Right lobe of liver (tissue), 4 donors: ENCODE data around the gene ARL4D.

Experiments
- CTCF ChIP-seq, 4 donors: fragments of 200-600 bp in 3 of 4; fragments of 450-650 bp in 1 of 4; IDR thresholded peaks; one replicate each; pipeline versions ENCODE4 v1.5.1 to v1.8.0; 2016 to 2022; ENCODE audit warnings: antibody characterized with exemption in 4 of 4, mild to moderate bottlenecking in 2 of 4
- POLR2A ChIP-seq: fragments of 450-650 bp; IDR thresholded peaks from one replicate; pipeline ENCODE4 v1.6.1; 2017; ENCODE audit warnings: antibody characterized with exemption, mild to moderate bottlenecking
- donor health status: DM: no; HTN: no; CAD: no.
- donor health status: DM: no; HTN: no; CAD: no.
- donor health status: DM: no; HTN: yes; CAD: no.

DNA sequence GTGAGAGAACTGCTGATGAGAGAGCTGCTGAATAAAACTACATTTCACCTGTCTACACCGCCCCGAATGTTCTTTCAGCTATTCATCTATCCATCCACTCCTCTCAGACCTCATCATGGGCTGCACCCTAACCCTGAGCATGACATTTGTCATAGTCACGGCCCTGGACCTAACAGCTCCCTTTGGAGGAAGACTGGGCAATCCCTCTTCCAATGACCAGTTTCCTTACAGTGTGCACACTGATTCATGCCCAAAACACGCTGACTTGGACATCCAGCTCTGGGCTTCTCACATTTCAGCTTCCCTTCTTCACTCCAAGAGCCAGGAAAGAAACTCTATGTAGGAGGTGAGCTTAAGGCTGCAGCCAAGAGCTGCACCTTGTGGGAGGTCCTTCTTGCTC, 41.8 kb upstream of the ARL4D start:
- TF ChIP-seq CTCF (IDR thresholded peaks at IDR 0.05), result no peak
- no peak for TF ChIP-seq POLR2A
